Spleen (tissue), 7 donors: ENCODE data around the gene CTNNA2.

Source experiments
- POLR2A ChIP-seq, 3 donors: fragments of 450-650 bp; IDR thresholded peaks; one replicate each; pipeline ENCODE4 v1.5.1; 2017; ENCODE audit warnings: antibody characterized with exemption in 3 of 3, mild to moderate bottlenecking in 1 of 3
- POLR2AphosphoS5 ChIP-seq, 3 donors: sonication (generic); formaldehyde crosslinking; IDR thresholded peaks; one replicate each; pipeline ENCODE4 v1.5.1; 2017; ENCODE audit warnings: antibody characterized with exemption in 3 of 3
- TF ChIP-seq, protein P1 (sequence below), 11 experiments: fragments of 200-600 bp in 7 of 11; fragments of 450-650 bp in 4 of 11; sonication (generic) in 4 of 11; IDR thresholded peaks in 8 of 11; conservative IDR thresholded peaks in 3 of 11; 1 replicate in 7 of 11; 2 replicates in 4 of 11; pipeline versions ENCODE4 v1.4.0 to v1.8.0; 2016 to 2021; ENCODE audit warnings: antibody characterized with exemption in 11 of 11, inconsistent platforms in 4 of 11, mild to moderate bottlenecking in 1 of 11
- donor health status: DM: no; HTN: no; CAD: no; lungs with moderate emphysema.
- donor health status: DM: no; HTN: no; CAD: no.
- donor health status: DM: no; HTN: no; CAD: no.

DNA sequence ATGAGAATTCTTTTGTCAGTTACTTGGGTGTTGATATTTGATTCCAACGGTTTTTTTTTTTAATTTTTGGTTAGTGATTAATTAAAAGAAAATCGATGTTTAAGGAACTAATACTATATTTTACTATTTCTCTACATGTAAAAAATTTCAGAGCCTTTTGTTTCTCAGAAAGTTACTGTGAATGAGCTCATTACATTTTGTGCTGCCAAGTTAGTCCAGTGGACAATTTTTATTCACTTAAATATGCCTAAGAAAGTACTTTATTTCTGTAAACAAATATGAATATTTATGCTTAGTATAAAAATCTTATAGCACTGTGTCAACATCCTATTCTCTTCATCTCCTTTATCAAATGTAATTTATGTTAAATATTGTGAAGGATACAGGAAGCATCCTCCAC, 309.3 kb downstream of the CTNNA2 start:
- TF ChIP-seq, protein P1, sequence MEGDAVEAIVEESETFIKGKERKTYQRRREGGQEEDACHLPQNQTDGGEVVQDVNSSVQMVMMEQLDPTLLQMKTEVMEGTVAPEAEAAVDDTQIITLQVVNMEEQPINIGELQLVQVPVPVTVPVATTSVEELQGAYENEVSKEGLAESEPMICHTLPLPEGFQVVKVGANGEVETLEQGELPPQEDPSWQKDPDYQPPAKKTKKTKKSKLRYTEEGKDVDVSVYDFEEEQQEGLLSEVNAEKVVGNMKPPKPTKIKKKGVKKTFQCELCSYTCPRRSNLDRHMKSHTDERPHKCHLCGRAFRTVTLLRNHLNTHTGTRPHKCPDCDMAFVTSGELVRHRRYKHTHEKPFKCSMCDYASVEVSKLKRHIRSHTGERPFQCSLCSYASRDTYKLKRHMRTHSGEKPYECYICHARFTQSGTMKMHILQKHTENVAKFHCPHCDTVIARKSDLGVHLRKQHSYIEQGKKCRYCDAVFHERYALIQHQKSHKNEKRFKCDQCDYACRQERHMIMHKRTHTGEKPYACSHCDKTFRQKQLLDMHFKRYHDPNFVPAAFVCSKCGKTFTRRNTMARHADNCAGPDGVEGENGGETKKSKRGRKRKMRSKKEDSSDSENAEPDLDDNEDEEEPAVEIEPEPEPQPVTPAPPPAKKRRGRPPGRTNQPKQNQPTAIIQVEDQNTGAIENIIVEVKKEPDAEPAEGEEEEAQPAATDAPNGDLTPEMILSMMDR (IDR thresholded peaks at IDR 0.05 in 8 of 11, conservative IDR thresholded peaks at IDR 0.05 in 3 of 11), result no peak
- TF ChIP-seq POLR2A (IDR thresholded peaks at IDR 0.05), result no peak
- no peak for TF ChIP-seq POLR2AphosphoS5 (IDR thresholded peaks at IDR 0.05)
